HEK293 (cell line): ENCODE results near the gene TOMM7.

Experiments
- CTCF ChIA-PET: fragments of 350-600 bp; formaldehyde crosslinking; extraction: SDS; loops from one replicate; lab custom pipeline; 2021; ENCODE audit warnings: antibody characterized with exemption; lab: Yijun Ruan, JAX
- POLR2A ChIA-PET: fragments of 300-600 bp; formaldehyde crosslinking; extraction: SDS; loops from one replicate; lab custom pipeline; 2020; ENCODE audit warnings: antibody characterized with exemption, inconsistent platforms; lab: Yijun Ruan, JAX
- H3K27ac ChIP-seq: fragments of 200-500 bp; sonication (Bioruptor generic); 2 replicates; pipeline ENCODE4 v1.5.1; 2014; ENCODE audit warnings: low read depth, low read length, control low read depth, inconsistent platforms; ENCODE audit errors: extremely low read depth
- H3K36me3 ChIP-seq, 2 experiments: fragments of 200-500 bp in 1 of 2; sonication (Bioruptor generic) in 1 of 2; 1 replicate in 1 of 2; 2 replicates in 1 of 2; pipeline ENCODE4 v1.5.1; 2014 to 2017; ENCODE audit warnings: inconsistent platforms in 2 of 2, low read length in 2 of 2; ENCODE audit not compliant: control insufficient read depth in 2 of 2, insufficient read depth in 1 of 2
- H3K4me1 ChIP-seq: fragments of 200-500 bp; sonication (Bioruptor generic); 2 replicates; pipeline ENCODE4 v1.5.1; 2014; ENCODE audit warnings: mild to moderate bottlenecking, low read length, inconsistent platforms; ENCODE audit not compliant: control insufficient read depth, insufficient read depth
- H3K4me3 ChIP-seq: 2 replicates; pipeline ENCODE4 v1.5.1; 2011; ENCODE audit warnings: low read depth, mild to moderate bottlenecking, control low read depth, low read length, moderate library complexity
- H3K9me3 ChIP-seq: fragments of 200-500 bp; sonication (Bioruptor generic); 2 replicates; pipeline ENCODE4 v1.5.1; 2014; ENCODE audit warnings: low read depth, low read length, inconsistent platforms; ENCODE audit not compliant: control insufficient read depth, insufficient read depth
- HOXD13 ChIP-seq: sonication (generic); formaldehyde crosslinking; IDR thresholded peaks from 2 replicates; pipeline ENCODE4 v1.8.0; 2022; ENCODE audit warnings: missing genetic modification reagents, borderline replicate concordance
- PRDM1 ChIP-seq: fragments of 450-650 bp; formaldehyde crosslinking; IDR thresholded peaks from 2 replicates; pipeline ENCODE4; 2016; ENCODE audit warnings: missing biosample characterization, missing genetic modification characterization
- RBAK ChIP-seq: fragments of 450-650 bp; formaldehyde crosslinking; IDR thresholded peaks from 2 replicates; pipeline ENCODE4 v1.5.1; 2016; ENCODE audit warnings: missing biosample characterization, missing genetic modification characterization
- SP3 ChIP-seq: fragments of 450-650 bp; formaldehyde crosslinking; IDR thresholded peaks from 2 replicates; pipeline ENCODE4 v1.5.1; 2016; ENCODE audit warnings: missing biosample characterization, missing genetic modification characterization
- WT1 ChIP-seq: fragments of 450-650 bp; formaldehyde crosslinking; IDR thresholded peaks from 2 replicates; pipeline ENCODE4 v1.5.1; 2016; ENCODE audit warnings: missing biosample characterization, missing genetic modification characterization
- YY1 ChIP-seq: fragments of 450-650 bp; formaldehyde crosslinking; IDR thresholded peaks from 2 replicates; pipeline ENCODE4 v1.5.1; 2018; ENCODE audit warnings: missing biosample characterization, missing genetic modification characterization
- ZBTB48 ChIP-seq: fragments of 450-650 bp; formaldehyde crosslinking; IDR thresholded peaks from 2 replicates; pipeline ENCODE4 v1.5.1; 2016; ENCODE audit warnings: missing biosample characterization, missing genetic modification characterization
- ZFP69B ChIP-seq: fragments of 450-650 bp; formaldehyde crosslinking; IDR thresholded peaks from 2 replicates; pipeline ENCODE4 v1.5.1; 2016; ENCODE audit warnings: missing biosample characterization, missing genetic modification characterization
- ZNF121 ChIP-seq: fragments of 450-650 bp; formaldehyde crosslinking; IDR thresholded peaks from 2 replicates; pipeline ENCODE4 v1.5.1; 2016; ENCODE audit warnings: missing biosample characterization, missing genetic modification characterization
- ZNF157 ChIP-seq: fragments of 450-650 bp; formaldehyde crosslinking; IDR thresholded peaks from 2 replicates; pipeline ENCODE4 v1.5.1; 2016; ENCODE audit warnings: missing biosample characterization, missing genetic modification characterization
- ZNF174 ChIP-seq: fragments of 450-650 bp; formaldehyde crosslinking; IDR thresholded peaks from 2 replicates; pipeline ENCODE4 v1.5.0; 2017; ENCODE audit warnings: missing biosample characterization, mild to moderate bottlenecking, missing genetic modification characterization
- ZNF211 ChIP-seq: fragments of 450-650 bp; formaldehyde crosslinking; IDR thresholded peaks from 2 replicates; pipeline ENCODE4 v1.5.1; 2016; ENCODE audit warnings: low read depth, missing biosample characterization, missing genetic modification characterization
- ZNF24 ChIP-seq: fragments of 450-650 bp; formaldehyde crosslinking; IDR thresholded peaks from 2 replicates; pipeline ENCODE4 v1.5.1; 2016; ENCODE audit warnings: missing biosample characterization, missing genetic modification characterization
- ZNF302 ChIP-seq: fragments of 450-650 bp; formaldehyde crosslinking; IDR thresholded peaks from 2 replicates; pipeline ENCODE4 v1.5.1; 2016; ENCODE audit warnings: missing biosample characterization, missing genetic modification characterization, low read depth
- ZNF311 ChIP-seq: fragments of 450-650 bp; formaldehyde crosslinking; IDR thresholded peaks from 2 replicates; pipeline ENCODE4 v1.5.1; 2017; ENCODE audit warnings: missing biosample characterization, missing genetic modification characterization, borderline replicate concordance
- ZNF341 ChIP-seq: fragments of 450-650 bp; formaldehyde crosslinking; IDR thresholded peaks from 2 replicates; pipeline ENCODE4; 2016; ENCODE audit warnings: low read depth, missing biosample characterization, missing genetic modification characterization
- ZNF350 ChIP-seq: fragments of 450-650 bp; formaldehyde crosslinking; IDR thresholded peaks from 2 replicates; pipeline ENCODE4 v1.5.0; 2017; ENCODE audit warnings: missing biosample characterization, mild to moderate bottlenecking, missing genetic modification characterization
- ZNF426 ChIP-seq: fragments of 450-650 bp; formaldehyde crosslinking; IDR thresholded peaks from 2 replicates; pipeline ENCODE4 v1.5.1; 2017; ENCODE audit warnings: missing biosample characterization, missing genetic modification characterization, mild to moderate bottlenecking, inconsistent platforms, moderate library complexity
- ZNF473 ChIP-seq: fragments of 450-650 bp; formaldehyde crosslinking; IDR thresholded peaks from 2 replicates; pipeline ENCODE4 v1.5.1; 2017; ENCODE audit warnings: missing biosample characterization, missing genetic modification characterization
- ZNF48 ChIP-seq: fragments of 450-650 bp; formaldehyde crosslinking; IDR thresholded peaks from 2 replicates; pipeline ENCODE4 v1.5.1; 2016; ENCODE audit warnings: missing biosample characterization, missing genetic modification characterization
- ZNF558 ChIP-seq: fragments of 450-650 bp; formaldehyde crosslinking; IDR thresholded peaks from 2 replicates; pipeline ENCODE4 v1.5.1; 2016; ENCODE audit warnings: missing biosample characterization, missing genetic modification characterization
- ZNF585B ChIP-seq: fragments of 450-650 bp; formaldehyde crosslinking; IDR thresholded peaks from 2 replicates; pipeline ENCODE4 v1.5.1; 2016; ENCODE audit warnings: missing biosample characterization, missing genetic modification characterization
- ZNF596 ChIP-seq: fragments of 450-650 bp; IDR thresholded peaks from 2 replicates; pipeline ENCODE4 v1.5.0; 2018; ENCODE audit warnings: missing biosample characterization, mild to moderate bottlenecking, missing genetic modification characterization, moderate library complexity
- ZNF600 ChIP-seq: fragments of 450-650 bp; formaldehyde crosslinking; IDR thresholded peaks from 2 replicates; pipeline ENCODE4 v1.5.1; 2016; ENCODE audit warnings: missing biosample characterization, missing genetic modification characterization
- ZNF624 ChIP-seq: fragments of 450-650 bp; formaldehyde crosslinking; IDR thresholded peaks from 2 replicates; pipeline ENCODE4 v1.5.1; 2017; ENCODE audit warnings: missing biosample characterization, missing genetic modification characterization
- ZNF629 ChIP-seq: fragments of 450-650 bp; formaldehyde crosslinking; IDR thresholded peaks from 2 replicates; pipeline ENCODE4 v1.5.1; 2017; ENCODE audit warnings: missing biosample characterization, missing genetic modification characterization
- ZNF707 ChIP-seq: fragments of 450-650 bp; formaldehyde crosslinking; IDR thresholded peaks from 2 replicates; pipeline ENCODE4 v1.5.1; 2016; ENCODE audit warnings: missing biosample characterization, missing genetic modification characterization
- ZNF768 ChIP-seq: fragments of 450-650 bp; formaldehyde crosslinking; IDR thresholded peaks from 2 replicates; pipeline ENCODE4 v1.5.1; 2018; ENCODE audit warnings: missing biosample characterization, mild to moderate bottlenecking, missing genetic modification characterization
- ZNF776 ChIP-seq: fragments of 450-650 bp; formaldehyde crosslinking; IDR thresholded peaks from 2 replicates; pipeline ENCODE4 v1.5.0; 2017; ENCODE audit warnings: missing biosample characterization, missing genetic modification characterization, borderline replicate concordance
- ZNF843 ChIP-seq: fragments of 450-650 bp; formaldehyde crosslinking; IDR thresholded peaks from 2 replicates; pipeline ENCODE4 v1.5.1; 2016; ENCODE audit warnings: missing biosample characterization, missing genetic modification characterization
- TF ChIP-seq, protein P1 (sequence below): fragments of 450-650 bp; formaldehyde crosslinking; IDR thresholded peaks from 2 replicates; pipeline ENCODE4 v1.5.1; 2016; ENCODE audit warnings: missing biosample characterization, missing genetic modification characterization
- TF ChIP-seq, protein P2 (sequence below): fragments of 450-650 bp; formaldehyde crosslinking; IDR thresholded peaks from 2 replicates; pipeline ENCODE4 v1.5.1; 2016; ENCODE audit warnings: missing biosample characterization, missing genetic modification characterization, low read depth
- TF ChIP-seq, protein P3 (sequence below): fragments of 450-650 bp; formaldehyde crosslinking; optimal IDR thresholded peaks from 2 replicates; pipeline ENCODE3; 2016; ENCODE audit warnings: missing biosample characterization, mild to moderate bottlenecking, missing genetic modification characterization

The TOMM7 gene

GRCh38 chr7:22867003-22867402 is 44.4 kb upstream of the TOMM7 start (continued):
- TF ChIP-seq ZNF211 (tag by site-specific recombination) (no peak), ZNF600 (no peak), ZNF174 (tag by site-specific recombination) (no peak), PRDM1 (no peak), YY1 (tag by site-specific recombination) (no peak), ZNF311 (tag by site-specific recombination) (no peak), ZFP69B (no peak)
- TF ChIP-seq, protein P1, sequence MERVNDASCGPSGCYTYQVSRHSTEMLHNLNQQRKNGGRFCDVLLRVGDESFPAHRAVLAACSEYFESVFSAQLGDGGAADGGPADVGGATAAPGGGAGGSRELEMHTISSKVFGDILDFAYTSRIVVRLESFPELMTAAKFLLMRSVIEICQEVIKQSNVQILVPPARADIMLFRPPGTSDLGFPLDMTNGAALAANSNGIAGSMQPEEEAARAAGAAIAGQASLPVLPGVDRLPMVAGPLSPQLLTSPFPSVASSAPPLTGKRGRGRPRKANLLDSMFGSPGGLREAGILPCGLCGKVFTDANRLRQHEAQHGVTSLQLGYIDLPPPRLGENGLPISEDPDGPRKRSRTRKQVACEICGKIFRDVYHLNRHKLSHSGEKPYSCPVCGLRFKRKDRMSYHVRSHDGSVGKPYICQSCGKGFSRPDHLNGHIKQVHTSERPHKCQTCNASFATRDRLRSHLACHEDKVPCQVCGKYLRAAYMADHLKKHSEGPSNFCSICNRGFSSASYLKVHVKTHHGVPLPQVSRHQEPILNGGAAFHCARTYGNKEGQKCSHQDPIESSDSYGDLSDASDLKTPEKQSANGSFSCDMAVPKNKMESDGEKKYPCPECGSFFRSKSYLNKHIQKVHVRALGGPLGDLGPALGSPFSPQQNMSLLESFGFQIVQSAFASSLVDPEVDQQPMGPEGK: no peak

DNA sequence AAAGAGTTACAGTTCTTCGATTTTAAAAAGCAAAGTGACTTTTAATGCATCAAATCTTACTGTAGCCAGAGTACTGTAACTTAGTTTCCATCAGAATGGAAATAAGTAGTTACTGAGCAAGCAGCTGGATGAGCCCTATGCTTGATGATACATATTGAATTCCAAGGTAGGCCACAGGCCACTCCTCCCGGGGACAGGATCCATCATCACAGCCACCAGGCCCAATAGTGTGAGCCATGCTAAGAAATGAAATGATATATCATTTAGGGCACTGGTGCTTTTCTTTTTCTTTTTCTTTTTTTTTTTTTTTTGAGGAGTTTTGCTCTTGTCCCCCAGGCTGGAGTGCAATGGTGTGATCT is 42.9 kb upstream of the TOMM7 start:
- CTCF ChIA-PET: no interaction called here
- TF ChIP-seq RBAK (tag by site-specific recombination) (no peak), WT1 (no peak), ZNF48 (no peak), ZNF776 (no peak), ZNF558 (tag by site-specific recombination) (no peak), ZNF596 (no peak), ZBTB48 (tag by site-specific recombination) (no peak), ZNF585B (tag by site-specific recombination) (no peak), ZNF350 (tag by site-specific recombination) (no peak), ZNF341 (tag by site-specific recombination) (no peak), ZNF121 (tag by site-specific recombination) (no peak), ZNF624 (tag by site-specific recombination) (no peak)
- TF ChIP-seq, protein P2, sequence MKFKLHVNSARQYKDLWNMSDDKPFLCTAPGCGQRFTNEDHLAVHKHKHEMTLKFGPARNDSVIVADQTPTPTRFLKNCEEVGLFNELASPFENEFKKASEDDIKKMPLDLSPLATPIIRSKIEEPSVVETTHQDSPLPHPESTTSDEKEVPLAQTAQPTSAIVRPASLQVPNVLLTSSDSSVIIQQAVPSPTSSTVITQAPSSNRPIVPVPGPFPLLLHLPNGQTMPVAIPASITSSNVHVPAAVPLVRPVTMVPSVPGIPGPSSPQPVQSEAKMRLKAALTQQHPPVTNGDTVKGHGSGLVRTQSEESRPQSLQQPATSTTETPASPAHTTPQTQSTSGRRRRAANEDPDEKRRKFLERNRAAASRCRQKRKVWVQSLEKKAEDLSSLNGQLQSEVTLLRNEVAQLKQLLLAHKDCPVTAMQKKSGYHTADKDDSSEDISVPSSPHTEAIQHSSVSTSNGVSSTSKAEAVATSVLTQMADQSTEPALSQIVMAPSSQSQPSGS (tag by site-specific recombination): no peak
- TF ChIP-seq, all 188 proteins: peak for 0
- Histone ChIP-seq H3K4me1 (no peaks in the 10 kb centered on the region), H3K27ac (no peak overlapping the region), H3K36me3 (peaks cover 0 to 8% of the 10 kb centered on the region in 2 experiments; a peak in 1 of 3 replicates), H3K9me3 (no peaks in the 10 kb centered on the region), H3K4me3 (no peak overlapping the region)
- POLR2A ChIA-PET: no interaction called here

- H3K4me3 ChIP-seq: no peak overlapping the region
- ChIA-PET CTCF (no interaction called here), POLR2A (no interaction called here)
- H3K27ac ChIP-seq: no peak overlapping the region
- no peaks in the 10 kb centered on the region for H3K4me1 ChIP-seq
- no peaks in the 10 kb centered on the region for H3K9me3 ChIP-seq
- peaks cover 0 to 13% of the 10 kb centered on the region in 2 experiments; a peak in 1 of 3 replicates for H3K36me3 ChIP-seq
- TF ChIP-seq, protein P3, sequence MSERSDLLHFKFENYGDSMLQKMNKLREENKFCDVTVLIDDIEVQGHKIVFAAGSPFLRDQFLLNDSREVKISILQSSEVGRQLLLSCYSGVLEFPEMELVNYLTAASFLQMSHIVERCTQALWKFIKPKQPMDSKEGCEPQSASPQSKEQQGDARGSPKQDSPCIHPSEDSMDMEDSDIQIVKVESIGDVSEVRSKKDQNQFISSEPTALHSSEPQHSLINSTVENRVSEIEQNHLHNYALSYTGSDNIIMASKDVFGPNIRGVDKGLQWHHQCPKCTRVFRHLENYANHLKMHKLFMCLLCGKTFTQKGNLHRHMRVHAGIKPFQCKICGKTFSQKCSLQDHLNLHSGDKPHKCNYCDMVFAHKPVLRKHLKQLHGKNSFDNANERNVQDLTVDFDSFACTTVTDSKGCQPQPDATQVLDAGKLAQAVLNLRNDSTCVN (tag by site-specific recombination): no peak
- TF ChIP-seq ZNF48 (no peak), ZNF768 (no peak), ZNF629 (tag by site-specific recombination) (no peak), ZNF24 (no peak), HOXD13 (CRISPR knock-in tag) (no peak), ZNF473 (tag by site-specific recombination) (no peak), ZNF600 (no peak), ZNF341 (tag by site-specific recombination) (no peak), ZNF843 (tag by site-specific recombination) (no peak), SP3 (tag by site-specific recombination) (no peak), ZNF302 (no peak), ZNF157 (tag by site-specific recombination) (no peak), ZNF426 (tag by site-specific recombination) (no peak), ZNF707 (tag by site-specific recombination) (no peak)
Observed at GRCh38 chr7:22864855-22865601, 42.4 kb upstream of the TOMM7 start.
